ENCODE data around the gene C10orf67.
"Not testable (repeated sequence)": the region's sequence is repeated elsewhere in the genome, so short reads cannot be mapped to it uniquely, and the experiment has no call there.

The C10orf67 gene

DNA sequence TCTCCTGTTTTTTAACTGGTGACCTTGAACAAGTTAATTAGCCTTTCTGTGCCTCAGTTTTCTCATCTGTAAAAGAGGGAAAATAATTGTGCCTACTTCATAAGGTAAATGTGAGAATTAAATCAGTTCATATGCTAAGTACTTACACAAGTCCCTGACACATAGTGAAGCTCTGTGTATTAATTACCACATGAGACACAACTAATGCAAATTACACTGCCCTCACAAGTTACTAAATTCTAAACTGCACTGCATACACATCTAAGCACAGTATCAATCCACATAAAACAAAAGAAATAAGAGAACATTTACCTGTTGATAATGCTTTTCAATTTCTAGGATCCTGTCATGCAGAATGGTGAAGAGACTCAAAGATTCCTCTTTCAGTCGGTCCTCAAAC is 22.5 kb downstream of the C10orf67 start:
- no peak for DNase-seq (ENCODE audit: low read depth in 2 of 2)

DNA sequence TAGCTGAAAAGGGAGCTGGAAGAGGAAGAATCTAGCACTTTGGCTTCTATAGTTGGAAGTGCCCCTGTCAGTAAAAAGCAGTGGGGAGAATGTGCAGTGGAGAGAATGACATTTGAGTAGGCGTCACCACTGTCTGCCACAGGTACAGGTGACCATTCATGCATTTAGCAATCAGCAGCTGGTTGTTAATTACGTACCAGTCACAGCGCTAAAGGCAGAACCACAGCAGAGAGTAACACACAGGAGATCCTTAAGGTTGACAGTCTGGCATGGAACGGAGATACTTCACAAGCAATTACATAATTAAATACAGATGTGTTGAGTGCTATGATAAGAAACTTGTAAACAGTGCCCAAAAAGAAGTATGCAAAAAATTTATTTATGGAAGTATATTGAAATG is 24.8 kb downstream of the C10orf67 start:
- no peak for DNase-seq (ENCODE audit: low read depth in 2 of 2)

DNA sequence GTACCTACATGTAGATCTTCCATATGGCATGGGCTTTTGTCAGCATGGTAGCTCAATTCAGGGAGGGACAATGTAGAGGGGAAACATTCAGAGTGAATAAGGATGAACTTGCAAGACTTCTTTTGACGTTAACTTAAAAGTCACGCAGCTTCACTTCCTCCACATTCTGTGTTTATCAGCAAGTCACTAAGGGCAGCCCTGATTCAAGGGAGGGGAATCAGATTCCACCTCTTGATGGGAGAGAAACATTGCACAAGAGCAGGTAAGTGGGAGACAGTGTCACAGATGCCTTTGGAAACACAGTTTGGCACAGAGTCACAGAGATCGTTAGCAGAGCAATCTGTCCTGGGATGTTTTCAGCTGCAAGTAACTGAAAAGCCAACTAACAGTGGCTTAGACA is 26.2 kb downstream of the C10orf67 start:
- DNase-seq (ENCODE audit: low read depth in 2 of 2): no peak

DNA sequence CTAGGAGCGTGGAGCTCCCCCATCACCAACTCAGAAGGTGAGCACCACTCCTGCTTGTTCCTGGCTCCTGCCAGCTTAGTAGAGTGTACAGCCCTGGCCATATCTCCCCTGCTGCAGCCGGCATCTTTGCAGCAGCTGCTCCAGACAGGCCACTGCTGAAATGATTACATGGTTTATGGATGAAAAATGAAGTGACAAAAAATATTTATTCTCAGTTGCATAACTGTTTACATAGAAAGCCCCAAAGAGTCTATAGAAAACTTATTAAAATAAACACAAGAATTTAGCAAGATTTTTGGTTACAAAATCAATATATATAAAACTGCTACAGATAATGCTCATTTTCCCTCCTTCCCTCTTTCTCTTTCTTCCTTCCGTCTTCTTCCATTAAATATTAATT is 27.2 kb downstream of the C10orf67 start:
- no peak for DNase-seq (ENCODE audit: low read depth in 2 of 2)

DNA sequence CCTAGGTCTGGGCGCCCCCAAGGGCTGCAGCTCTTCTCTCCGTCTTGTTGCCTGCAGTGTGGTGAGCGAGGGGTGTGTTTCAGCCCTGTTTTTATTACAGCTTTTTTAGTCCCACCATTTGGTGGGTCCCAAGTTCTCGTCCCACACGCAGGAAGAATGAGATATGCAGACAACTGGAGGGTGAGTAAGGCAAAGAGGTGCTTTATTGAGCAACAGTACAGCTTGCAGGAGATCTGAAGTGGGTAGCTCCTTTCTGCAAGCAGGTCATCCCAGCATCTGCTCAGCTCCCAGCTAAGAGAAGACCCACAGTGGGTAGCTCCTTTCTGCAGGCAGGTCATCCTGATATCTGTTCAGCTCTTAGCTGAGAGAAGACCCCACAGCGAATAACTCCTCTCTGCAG is 28.2 kb downstream of the C10orf67 start:
- no peak for DNase-seq (ENCODE audit: low read depth in 2 of 2)

DNA sequence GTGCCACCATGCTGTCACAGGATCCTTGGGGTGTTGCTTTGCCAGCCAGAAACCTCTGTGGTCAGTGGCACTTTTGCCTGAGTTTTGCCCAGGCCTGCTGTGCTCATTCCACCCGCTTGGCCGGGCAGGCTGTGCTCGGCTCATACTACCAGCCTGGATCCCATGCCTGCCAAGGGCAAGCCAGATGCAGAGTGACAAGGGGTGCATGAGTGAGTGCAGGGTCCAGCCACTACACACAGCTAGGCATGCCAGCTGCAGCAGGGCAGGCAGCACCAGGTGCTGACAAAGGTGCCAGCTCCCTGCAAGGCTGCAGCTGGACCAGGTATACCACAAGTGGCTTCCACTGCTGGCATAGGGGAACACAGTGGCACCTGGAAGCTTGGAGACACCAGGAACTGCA is 28.6 kb downstream of the C10orf67 start:
- no peak for DNase-seq (ENCODE audit: low read depth in 2 of 2)

DNA sequence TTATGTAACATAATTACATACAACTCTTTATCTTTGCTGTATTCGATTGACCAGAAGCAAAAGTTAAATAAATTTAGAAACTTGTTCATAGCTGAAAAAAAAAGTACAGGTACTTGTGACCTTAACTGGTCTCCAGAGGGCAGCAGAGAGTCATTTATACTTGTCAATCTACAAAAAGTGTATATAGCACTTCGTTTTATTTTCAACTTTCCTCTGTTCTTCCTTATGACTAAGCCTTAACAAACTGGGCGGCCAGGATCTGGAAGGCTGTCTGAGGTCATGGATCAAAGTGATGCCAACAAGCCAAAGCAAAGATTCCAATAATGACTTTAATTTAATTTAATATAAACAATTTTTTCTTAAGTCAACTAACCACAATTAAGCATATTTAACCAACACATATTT is 29.8 kb downstream of the C10orf67 start:
- DNase-seq (ENCODE audit: low read depth in 2 of 2): no peak

DNA sequence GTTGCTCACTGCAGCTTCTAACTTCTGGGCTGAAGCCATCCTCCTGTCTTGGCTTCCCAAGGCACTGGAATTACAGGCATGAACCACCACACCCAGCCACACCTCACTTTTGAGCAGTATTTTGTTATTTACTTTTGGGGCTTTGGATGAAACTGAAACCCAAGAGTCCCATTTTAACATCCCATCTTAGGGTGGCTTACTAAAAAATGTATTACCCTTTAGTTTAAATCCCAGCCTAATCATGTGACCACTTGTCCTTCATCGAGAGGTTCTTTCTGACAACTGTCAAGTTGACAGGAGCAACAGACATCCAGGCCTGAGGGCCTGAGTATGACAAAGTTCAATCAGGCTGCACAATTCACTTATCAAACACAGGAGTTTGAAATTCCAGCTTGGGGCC is 33.6 kb downstream of the C10orf67 start:
- DNase-seq (ENCODE audit: low read depth in 2 of 2): no peak

DNA sequence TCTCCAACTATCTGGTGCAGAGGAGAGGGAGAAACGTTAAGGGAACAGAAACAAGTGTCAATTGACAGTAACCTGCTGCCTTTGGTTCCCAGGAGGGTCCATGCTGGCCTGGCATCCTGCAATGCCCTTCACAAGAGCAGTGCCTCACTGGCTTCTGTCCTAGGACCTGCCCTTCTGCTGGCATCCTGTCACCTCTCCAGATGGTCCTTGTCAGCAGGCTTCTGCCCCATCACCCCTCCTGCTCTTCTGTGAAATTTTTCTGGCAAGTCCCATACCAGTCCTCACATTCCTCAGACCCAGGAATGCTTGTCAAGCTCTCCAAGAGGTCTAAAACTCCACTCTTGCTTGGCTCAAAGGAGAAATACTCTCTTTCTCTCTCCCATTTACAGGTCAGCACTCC is 34.2 kb downstream of the C10orf67 start:
- no peak for DNase-seq (ENCODE audit: low read depth in 2 of 2)

DNA sequence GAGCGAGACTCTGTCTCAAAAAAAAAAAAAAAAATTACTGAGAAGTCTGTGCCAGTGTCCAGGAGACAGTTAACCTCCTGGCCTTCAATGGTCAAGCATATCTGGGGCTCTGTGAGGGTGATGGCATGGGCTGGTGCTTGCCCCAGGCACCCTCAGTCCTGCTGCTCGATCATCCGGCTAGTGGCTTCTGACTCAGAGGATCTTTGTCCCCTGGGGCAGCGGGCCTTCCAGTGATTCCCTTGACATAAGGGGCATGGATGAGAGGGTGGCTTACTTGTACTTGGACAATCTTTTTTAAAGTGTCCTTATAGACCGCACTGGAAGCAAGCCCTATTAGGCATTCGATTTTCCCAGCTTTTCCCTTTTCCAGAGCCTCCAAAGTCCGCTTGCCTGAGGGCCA is 44.6 kb downstream of the C10orf67 start:
- DNase-seq (ENCODE audit: low read depth in 2 of 2): not testable (repeated sequence)

DNA sequence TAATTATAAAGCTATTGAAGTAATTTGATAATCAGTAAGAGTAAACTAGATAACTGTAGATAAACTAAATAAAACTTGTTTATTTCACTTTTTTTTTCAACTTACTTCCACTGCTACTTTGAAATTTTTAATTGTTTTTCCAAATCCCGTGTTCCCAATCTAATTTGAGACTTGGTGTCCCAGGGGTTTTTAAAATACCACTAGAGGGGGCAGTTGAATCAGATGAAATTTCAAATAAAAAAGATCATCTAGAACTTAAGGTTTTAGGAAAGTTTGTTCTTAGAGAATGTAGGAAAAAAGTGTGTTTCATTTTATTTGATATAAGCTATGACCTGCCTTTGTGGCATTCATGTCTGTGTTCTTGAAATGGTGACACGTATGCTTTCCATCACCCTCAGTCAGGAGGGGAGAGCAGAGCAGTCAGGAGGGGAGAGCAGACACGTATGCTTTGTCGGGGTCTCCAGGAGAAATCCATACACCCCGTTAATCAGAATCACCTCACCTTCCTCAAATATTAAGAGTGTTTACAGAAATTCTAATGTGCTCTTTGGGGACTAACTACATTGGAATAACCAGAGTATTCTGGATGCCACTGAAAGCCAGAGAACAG is 49.9 kb downstream of the C10orf67 start:
- no peak for DNase-seq (ENCODE audit: low read depth in 2 of 2)

DNA sequence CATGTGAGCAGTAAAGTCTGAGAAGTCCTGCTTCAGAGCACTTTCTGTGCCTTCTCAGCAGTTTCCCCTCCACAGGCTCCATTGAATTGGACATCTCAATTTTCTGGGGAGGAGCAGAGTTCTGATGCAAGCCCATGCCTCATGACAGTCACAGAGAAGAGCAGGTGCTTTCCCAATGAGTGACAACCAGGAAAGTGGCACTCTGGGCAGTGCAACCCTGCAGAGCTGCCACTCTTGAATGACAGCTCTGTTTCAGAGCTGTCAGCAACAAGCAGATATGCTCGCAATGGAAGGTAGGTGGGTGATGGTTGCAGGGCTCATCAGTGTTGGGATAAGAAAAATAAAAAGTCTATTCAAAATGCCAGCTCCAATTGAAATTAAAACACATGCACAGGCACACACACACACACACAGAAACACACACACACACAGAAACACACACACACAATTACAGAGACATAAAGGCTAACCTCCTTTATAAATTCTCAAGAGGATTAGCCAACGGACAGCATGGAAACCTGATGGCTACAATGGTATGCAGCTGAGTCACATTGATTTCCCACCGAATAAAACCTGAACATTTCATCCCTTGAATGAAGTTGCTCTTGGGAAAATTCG is 50.5 kb downstream of the C10orf67 start:
- DNase-seq (ENCODE audit: low read depth in 2 of 2): no peak

DNA sequence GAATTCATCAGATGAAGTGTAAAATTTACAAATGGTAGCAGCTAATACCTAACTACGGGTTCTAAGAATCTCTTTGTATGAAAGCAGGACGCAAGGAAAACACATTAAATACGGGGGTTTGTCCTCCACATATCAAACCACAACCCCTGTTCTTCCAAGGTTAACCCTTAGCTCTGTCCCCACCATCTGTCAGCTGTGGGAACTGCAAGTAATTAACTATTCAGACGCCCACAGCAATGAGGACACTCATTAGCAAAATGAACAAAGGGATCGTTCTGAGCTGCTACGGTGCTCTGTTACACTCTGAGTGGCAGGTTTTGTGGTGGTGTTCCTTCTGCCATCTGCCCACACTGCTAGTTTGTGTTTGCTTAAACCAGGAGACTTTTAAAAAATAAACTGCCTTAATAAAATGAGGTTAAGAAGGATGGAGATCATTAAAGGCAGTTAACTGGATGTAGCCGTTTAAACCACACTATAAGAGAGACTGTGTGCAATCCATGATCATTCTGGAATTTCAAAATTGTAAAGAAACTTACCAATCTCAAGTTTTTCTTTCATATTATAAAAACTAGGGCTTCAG is 51.4 kb downstream of the C10orf67 start:
- DNase-seq (ENCODE audit: low read depth in 2 of 2): no peak

DNA sequence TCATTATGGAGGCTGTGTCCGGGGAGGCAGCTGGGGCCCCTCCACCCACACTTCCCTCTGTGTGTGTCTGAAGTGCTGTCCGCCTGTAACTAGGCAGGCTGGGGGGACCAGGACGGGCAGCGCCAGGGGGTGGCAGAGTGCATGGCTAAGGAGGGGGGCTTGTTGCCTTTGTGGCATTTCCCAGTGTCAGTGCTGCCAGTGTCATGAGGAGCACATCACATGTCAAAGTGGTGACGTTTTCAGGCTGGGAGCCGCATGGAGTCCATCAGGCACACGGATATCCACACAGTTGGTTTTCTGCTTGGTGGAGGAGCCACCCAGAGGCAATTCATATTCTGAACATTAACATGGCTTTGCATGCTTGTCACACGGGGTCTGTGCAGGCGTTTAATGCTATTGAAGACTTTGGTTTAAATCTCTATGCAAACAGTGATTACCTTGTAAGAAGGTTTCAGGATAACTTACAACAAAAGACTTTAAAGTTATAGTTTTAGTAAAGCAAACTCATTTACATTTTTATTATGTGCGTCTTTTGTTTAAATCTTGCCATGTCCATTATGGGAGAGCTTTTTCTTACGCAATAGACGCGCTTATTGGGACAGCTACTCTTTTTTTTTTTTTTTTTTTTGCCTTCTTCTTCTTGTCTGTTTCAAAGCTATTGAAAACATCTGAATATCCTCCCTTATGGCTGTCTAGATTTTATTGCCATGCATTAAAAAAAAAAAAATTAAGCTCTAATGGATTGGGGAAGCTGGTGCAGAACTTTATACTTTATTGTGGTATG is 52.9 kb downstream of the C10orf67 start:
- no peak for DNase-seq (ENCODE audit: low read depth in 2 of 2)

DNA sequence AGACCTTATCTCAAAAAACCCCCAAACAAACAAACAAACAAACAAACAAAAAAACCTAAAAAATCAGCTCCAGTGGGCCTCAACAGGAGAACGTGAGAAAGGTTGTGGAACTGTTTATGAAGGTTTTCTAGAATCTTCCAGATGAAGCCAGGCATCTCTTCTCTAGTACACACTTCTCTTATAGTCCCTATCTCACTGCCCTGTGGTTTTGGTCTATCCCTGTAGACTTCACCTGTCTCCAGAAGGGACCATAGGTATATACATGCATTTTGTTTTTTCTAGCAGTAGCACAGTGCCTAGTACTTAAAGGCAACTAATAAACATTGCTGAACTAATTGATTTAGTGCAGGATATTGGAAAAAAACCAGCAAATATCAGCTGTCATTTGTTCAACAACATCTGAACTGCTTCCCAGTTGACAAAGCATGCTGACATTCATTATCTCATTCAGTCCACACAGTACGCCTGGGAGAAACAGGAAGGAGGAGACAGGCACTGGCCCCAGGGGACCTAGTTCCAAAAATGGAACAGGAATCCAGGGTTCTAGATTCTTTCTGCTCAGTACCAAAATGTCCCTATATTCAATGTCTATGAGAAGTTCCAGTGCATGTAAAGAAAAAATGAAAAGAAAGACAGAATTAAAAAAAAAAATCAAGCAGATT is 59.8 kb downstream of the C10orf67 start:
- DNase-seq (ENCODE audit: low read depth in 2 of 2): no peak

DNA sequence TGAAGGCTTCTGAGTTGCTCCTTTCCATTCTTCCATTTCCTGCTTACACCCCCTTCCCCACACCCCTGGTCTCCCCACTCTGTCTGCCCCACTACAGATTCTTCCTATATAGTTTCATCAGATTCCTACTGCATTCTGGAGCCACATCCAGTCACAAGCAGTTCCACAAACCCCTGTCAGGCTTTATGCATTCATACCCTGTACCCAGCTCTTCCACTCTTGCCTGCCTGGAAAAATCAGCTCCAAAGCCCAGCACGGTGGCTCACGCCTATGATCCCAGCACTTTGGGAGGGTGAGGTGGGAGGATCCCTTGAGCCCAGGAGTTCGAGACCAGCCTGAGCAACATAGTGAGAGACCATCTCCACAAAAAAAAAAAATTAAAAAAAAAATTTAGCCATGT is 60.4 kb downstream of the C10orf67 start:
- DNase-seq (ENCODE audit: low read depth in 2 of 2): no peak

DNA sequence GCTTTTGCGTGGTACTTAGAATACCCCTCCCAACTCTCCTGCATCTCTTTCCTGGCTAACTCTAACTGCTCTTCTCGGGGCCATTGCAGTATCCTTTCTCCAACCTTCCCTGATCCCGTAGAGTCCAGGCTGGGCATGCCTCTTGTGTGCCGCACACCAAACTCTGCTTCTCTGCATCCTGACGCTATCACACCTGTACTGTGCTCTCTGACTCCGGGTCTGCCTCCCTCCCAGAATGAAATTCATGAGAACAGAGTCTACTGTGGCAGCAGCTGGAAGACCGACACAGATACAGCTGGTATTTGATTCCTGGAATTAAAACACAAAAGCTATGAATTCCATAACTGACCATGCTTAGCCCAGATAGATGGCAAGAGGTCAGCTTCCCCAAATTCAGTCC is 60.9 kb downstream of the C10orf67 start:
- no peak for DNase-seq (ENCODE audit: low read depth in 2 of 2)

DNA sequence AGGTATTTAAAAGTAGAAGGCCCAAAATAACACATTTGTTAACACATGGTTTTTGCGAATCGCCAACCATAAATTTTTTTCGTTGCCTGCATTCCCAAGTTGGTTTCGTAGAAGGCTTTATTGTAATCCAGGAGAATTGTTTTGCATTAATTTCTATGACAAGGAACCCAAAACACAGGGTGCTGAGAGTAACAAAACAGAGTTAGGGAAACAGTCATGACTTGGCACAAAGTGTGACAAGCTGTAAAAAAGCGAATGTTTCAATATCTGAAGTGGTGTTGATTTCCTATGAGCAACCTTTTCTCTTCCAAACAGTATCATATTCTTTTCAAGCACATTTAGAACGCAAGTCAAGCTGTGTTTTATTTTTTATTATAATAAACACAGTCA is 63.6 kb downstream of the C10orf67 start:
- DNase-seq (ENCODE audit: low read depth in 2 of 2): no peak

DNA sequence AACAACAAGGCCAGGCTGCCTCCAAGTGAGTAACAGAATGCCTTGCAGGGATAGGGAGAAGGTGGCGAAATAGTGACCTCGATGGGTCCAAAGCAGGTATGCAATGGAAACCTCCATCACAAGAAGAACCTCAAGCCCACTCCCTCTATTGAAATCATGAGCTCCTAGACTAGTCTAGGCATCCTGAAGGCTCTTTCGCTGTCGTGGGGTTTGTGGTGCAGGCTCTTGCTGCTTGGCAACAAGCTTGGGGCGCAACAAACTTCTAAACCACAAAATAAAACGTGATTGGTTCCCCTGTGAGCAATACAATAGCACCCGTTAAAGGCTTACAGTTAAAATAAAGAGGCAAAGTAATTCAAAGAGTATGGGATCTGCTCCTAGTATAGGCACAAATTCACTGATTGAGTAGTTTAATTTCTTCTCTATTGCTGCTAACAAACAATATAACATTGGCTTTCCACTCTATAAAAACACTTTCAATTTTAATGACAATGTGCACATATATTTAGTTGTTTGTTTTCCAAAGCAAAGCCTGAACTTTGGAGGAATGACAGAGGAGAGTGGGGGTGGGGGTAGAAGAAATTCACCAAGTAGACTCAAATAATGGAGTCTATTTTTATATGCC is 64.1 kb downstream of the C10orf67 start:
- no peak for DNase-seq (ENCODE audit: low read depth in 2 of 2)

DNA sequence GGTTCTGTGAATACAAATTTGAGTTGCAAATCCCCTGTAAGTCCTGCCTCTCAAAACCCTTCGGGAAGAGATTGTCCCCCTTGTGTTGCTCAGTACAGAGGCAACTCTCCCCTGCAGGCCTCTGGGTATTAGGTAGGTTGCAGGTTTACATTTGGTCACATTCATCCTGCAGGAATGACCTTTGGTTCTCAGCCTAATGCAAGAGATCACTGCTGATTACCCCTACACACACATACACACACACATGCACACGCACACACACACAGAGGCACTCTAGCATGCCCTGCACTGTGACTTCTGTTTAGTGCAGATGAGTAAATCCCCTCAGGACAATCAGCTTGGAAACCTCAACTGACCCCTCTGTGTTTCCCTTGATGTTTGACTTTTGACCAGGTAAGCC is 69.2 kb downstream of the C10orf67 start:
- no peak for DNase-seq (ENCODE audit: low read depth in 2 of 2)

DNA sequence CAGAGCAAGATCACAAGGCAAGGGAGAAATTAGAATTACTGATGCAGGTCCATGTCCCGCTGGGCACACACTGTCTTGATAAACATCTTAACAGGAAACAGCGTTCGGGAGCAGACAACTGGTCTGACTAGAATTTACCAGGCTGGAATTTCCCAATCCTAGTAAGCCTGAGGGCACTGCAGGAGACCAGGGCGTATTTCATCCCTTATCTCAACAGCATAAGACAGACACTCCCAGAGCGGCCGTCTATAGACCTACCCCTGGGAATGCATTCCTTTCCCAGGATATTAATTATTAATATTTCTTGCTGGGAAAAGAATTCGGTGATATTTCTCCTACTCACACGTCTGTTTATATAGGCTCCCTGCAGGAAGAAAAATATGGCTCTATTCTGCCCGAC is 70.4 kb downstream of the C10orf67 start:
- not testable (repeated sequence) for DNase-seq (ENCODE audit: low read depth in 2 of 2)

DNA sequence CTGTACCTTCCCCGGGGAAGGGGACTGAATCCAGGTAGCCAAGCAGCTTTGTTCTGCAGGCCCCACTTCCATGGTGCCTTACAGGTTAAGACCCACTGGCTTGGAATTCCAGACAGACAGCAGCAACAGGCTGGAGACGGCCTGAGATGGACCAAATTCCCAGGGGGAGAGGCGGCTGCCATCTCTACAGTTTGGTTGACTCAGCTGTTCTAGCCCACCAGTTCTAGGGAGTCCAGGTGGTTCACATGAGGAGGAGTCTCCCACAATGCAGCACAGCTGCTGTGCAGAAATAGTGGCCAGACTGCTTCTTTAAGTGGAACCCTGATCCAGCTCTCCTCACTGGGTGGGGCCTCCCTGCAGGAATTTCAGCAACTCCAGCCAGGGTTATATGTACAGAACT is 74.1 kb downstream of the C10orf67 start:
- DNase-seq (ENCODE audit: low read depth in 2 of 2): no peak

All from stimulated activated CD8-positive, alpha-beta memory T cell treated with anti-CD3 and anti-CD28 coated beads, Interleukin-15, amount 100 ng/mL, for 4 hours (primary cell).